Hematopoietic multipotent progenitor cell treated with erythropoietin and hydrocortisone succinate and interleukin-3 and kit ligand, for 6 days (in vitro differentiated cells): ENCODE measurements around the gene HDGFL2.

Source experiments
- DNase-seq: peaks from one replicate; pipeline ENCODE4 v3.0.0-alpha.2; 2015

Gene HDGFL2

GRCh38 chr19:4471403-4472173 lies 509 bp upstream of the HDGFL2 start:
- DNase-seq, result peak; percentile 100

- DNase-seq, result no peak
Observed at GRCh38 chr19:4473011-4473762, 1.1 kb downstream of the HDGFL2 start.

GRCh38 chr19:4473763-4474513 lies 1.8 kb downstream of the HDGFL2 start:
- DNase-seq, result no peak

GRCh38 chr19:4474514-4475022 lies 2.5 kb downstream of the HDGFL2 start:
- peak; percentile 65 for DNase-seq

GRCh38 chr19:4477034-4477801 lies 5.1 kb downstream of the HDGFL2 start:
- DNase-seq, result no peak

- peak; percentile 22 for DNase-seq
Observed at GRCh38 chr19:4482721-4483364, 10.7 kb downstream of the HDGFL2 start.

- no peak for DNase-seq
Observed at GRCh38 chr19:4483385-4483784, 11.3 kb downstream of the HDGFL2 start.

- DNase-seq, result no peak
Observed at GRCh38 chr19:4487572-4487971, 15.5 kb downstream of the HDGFL2 start.

DNA sequence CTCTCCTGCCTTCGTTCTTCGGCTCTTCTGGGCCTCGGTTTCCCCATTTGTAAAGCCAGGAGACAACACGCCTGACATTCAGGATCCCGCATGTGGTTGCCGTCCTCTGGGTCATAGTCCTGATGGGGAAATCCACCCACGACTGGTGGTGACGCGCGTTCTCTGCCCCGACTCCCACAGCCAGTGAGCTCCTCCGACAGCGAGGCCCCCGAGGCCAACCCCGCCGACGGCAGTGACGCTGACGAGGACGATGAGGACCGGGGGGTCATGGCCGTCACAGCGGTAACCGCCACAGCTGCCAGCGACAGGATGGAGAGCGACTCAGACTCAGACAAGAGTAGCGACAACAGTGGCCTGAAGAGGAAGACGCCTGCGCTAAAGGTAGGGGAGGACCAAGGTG lies 16.4 kb downstream of the HDGFL2 start:
- DNase-seq, result no peak

DNA sequence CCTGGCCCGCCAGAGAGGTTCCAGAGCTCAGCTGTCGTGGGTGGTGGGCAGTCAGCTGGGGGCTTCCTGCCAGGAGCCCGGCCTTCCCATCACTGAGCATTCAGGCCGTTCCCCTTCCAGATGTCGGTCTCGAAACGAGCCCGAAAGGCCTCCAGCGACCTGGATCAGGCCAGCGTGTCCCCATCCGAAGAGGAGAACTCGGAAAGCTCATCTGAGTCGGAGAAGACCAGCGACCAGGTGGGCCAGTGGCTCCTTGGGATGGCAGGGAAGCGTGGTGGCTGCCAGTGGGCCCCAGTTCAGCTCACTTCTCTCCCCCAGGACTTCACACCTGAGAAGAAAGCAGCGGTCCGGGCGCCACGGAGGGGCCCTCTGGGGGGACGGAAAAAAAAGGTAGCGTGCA lies 19.3 kb downstream of the HDGFL2 start:
- DNase-seq, result no peak

DNA sequence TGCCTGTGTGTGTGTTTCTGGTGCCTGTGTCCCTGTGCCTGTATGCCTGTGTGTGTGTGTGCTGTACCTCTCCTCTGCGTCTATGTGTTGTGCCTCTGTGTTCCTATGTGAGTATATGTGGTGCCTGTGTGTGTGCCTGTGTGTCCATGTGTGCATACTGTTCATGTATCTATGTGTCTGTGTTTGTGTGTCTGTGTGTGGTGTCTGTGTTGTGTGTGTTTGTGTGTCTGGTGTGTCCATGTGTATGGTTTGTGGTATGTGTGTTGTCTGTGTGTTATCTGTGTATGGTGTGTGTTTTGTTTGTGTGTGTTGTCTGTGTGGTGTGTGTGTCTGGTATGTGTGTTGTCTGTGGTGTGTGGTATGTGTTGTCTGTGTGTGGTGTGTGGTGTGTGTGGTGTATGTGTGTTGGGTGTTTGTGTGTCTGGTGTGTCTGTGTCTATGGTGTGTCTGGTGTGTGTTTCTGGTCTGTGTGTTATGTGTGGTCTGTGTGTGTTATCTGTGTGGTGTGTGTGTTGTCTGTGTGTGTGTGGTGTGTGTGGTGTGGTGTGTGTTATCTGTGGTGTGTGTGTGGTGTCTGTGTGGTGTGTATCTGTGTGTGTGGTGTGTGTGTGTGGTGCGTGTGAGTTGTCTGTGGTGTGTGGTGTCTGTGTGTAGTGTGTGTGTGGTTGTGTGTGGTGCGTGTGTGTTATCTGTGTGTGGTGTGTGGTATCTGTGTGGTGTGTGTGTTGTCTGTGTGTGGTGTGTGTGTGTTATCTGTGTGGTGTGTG lies 20.4 kb downstream of the HDGFL2 start:
- DNase-seq, result no peak

DNA sequence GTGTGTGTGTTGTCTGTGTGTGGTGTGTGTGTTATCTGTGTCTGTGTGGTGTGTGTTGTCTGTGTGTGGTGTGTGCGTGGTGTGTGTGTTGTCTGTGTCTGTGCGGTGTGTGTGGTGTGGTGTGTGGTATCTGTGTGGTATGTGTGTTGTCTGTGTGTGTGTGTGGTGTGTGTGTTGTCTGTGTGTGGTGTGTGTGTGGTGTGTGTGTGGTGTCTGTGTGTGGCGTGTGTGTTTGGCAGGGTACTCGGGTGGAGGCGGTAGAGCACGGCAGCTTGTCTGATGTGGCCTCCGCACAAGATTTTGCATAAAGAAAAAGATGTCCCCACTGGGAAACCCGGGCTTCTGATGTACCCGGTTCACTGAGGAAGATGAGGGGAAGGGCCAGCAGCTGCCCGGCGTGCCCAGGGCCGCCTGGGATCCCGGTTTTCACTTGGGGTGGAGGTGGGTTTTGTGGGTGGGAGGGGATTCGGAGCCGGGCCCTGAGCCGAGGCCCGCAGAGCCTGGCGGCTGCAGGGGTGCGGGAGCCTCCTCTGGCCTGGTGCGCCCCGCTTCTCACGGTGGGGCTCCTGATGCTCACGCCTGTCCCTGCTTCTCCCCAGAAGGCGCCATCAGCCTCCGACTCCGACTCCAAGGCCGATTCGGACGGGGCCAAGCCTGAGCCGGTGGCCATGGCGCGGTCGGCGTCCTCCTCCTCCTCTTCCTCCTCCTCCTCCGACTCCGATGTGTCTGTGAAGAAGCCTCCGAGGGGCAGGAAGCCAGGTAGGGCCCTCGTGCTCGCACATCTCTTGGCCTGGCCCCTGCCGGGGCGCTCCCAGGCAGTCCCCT lies 21.2 kb downstream of the HDGFL2 start:
- DNase-seq, result no peak

- no peak for DNase-seq
Observed at GRCh38 chr19:4493929-4494690, 22.0 kb downstream of the HDGFL2 start.

DNA sequence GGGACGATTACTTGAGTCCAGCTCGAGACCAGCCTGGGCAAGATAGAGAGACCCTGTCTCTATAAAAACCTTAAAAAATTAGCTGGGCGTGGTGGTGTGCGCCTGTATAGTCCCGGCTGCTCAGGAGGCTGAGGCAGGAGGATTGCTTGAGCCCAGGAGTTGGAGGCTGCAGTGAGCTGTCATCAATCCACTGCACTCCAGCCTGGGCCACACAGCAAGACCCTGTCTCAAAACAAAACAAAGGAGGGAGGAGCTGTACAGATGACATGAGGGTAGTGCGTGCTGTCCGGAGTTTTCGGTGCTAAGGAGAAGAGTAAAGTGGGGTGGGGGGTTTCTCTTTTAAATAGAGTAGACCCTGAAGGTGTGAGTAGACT lies 22.6 kb downstream of the HDGFL2 start:
- DNase-seq, result no peak

DNA sequence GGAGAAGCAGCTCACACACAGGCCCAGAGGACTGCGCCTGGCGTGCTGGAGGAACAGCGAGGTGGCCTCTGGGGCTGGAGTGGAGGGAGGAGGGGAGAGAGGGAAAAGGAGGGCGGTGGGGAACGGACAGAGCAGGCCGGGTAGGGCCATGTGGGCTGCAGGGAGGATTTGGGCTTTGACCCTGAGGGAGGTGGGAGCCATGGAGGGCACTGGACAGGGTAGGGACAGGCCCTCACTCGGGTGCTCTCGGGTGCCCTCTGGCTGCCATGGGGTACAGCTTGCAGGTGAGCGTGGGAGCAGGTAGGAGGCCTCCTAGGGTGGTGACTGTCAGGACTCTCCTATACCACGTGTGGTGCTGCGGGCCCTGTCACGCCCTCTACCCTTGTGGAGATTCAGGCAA lies 23.4 kb downstream of the HDGFL2 start:
- DNase-seq, result no peak

DNA sequence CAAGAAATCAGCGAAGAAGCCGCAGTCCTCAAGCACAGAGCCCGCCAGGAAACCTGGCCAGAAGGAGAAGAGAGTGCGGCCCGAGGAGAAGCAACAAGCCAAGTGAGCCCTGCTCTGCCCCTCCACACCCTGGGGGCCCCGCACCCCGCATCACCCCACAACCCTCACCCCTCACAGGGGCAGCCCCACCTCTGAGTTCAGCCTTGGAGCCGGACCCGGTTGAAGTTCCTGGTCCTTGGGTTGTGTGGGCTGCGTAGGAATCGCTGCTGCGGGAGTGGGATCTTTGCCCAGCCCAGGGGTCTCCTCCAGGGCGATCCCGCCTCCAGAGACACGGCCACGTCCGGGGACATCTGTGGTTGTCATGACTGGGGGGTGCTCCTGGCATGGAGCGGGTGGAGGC lies 24.2 kb downstream of the HDGFL2 start:
- DNase-seq, result no peak

DNA sequence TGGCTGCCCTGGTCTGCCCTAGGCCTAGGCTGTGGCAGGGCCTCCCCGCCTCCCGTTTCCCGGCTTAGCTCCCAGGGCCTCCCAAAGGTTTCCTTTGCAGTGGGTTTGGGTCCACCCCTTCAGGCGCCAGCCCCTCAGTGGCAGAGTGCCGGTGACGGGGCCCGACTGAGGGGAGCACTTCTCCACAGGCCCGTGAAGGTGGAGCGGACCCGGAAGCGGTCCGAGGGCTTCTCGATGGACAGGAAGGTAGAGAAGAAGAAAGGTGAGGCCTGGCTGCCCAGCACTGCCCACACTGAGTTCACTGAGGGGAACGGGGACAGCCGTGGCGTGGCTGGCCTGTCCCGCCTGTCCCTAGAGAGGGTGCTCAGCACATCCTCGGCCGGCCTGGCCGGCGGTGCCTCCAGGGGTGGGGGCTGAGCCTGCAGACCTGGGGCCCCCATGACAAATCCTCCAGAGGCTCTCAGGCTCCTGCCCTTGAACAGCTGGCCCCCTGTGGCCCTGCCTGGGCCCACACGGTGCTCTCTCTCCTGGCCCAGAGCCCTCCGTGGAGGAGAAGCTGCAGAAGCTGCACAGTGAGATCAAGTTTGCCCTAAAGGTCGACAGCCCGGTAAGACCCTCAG lies 25.8 kb downstream of the HDGFL2 start:
- no peak for DNase-seq

DNA sequence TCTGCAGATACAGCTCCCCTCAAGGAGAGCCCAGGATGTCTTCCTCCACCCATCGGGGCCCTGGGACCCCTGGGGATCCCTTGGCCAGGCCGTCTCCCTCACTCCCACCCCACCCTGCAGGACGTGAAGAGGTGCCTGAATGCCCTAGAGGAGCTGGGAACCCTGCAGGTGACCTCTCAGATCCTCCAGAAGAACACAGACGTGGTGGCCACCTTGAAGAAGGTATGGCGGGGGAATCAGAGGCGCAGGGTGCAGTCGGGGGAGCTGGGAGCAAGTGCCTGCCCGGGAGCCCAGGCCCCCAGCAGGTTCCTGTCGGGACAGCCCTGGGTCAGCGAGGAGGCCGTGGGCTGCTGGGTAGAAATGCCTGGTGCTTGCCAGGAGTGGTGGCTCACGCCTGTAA lies 26.6 kb downstream of the HDGFL2 start:
- DNase-seq, result no peak

- DNase-seq, result no peak
Observed at GRCh38 chr19:4499318-4499717, 27.2 kb downstream of the HDGFL2 start.
